Esophagus squamous epithelium (tissue), 4 donors: ENCODE results near the gene SYNE2.

Experiments used
- CTCF ChIP-seq, 6 experiments: fragments of 450-650 bp in 4 of 6; fragments of 200-600 bp in 2 of 6; sonication (generic) in 2 of 6; IDR thresholded peaks; one replicate each; pipeline ENCODE4 v1.5.1; 2016 to 2019; ENCODE audit warnings: antibody characterized with exemption in 6 of 6, mild to moderate bottlenecking in 4 of 6, moderate library complexity in 4 of 6
- POLR2A ChIP-seq, 4 donors: fragments of 450-650 bp; IDR thresholded peaks; one replicate each; pipeline ENCODE4 v1.6.1; 2017; ENCODE audit warnings: antibody characterized with exemption in 4 of 4, mild to moderate bottlenecking in 4 of 4, moderate library complexity in 3 of 4

GRCh38 chr14:64074961-64075612 lies 222.3 kb downstream of the SYNE2 start:
- TF ChIP-seq CTCF (IDR thresholded peaks at IDR 0.05) (no peak), POLR2A (IDR thresholded peaks at IDR 0.05) (no peak)
